ENCODE data around the gene MORN1.

- TF ChIP-seq POLR2AphosphoS5 (IDR thresholded peaks at IDR 0.05; ENCODE audit: low read depth, low read length) = no peak
- no peak for TF ChIP-seq POLR2A (IDR thresholded peaks at IDR 0.05; ENCODE audit: low read depth, low read length)
- TF ChIP-seq TAF1 (IDR thresholded peaks at IDR 0.05; ENCODE audit: borderline replicate concordance, low read depth, low read length) = no peak
These were observed 101.7 kb downstream of the MORN1 start for GRCh38 chr1:2289607-2290006.

Data from GM12892 (cell line).